GM21737 (cell line): ENCODE results near the gene AMHR2.
"Not testable (repeated sequence)": the region's sequence is repeated elsewhere in the genome, so short reads cannot be mapped to it uniquely, and the experiment has no call there.

ENCODE experiments used
- ATAC-seq: cut with Tn5 transposase; IDR thresholded peaks from one replicate; pipeline ENCODE4 v1.9.1; 2021; ENCODE audit warnings: mild to moderate bottlenecking, moderate library complexity; ENCODE audit not compliant: unreplicated experiment

AMHR2 gene

DNA sequence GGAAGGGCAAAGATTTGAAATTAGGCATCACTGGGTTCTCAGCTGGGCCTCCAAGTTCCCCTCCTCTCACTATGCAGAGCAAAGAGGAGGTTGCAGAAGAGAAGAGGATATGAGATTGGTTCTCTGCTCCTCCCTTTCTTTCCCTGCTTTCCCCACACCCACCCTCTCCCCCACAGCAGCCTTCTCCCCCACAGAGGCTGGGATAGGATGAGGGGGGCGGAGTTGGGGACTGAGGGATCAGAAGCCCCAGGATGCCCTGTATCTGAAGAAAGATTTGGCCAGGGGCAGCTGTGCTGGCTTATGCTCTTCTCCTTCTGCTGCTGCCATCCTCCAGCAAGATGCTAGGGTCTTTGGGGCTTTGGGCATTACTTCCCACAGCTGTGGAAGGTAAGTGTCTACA is at the start of gene AMHR2:
AMHR2 (plus strand) TSS at position 259 of the 400 bp plus-strand sequence; CDS start at position 339, 80 bp downstream.
- no peak for ATAC-seq

DNA sequence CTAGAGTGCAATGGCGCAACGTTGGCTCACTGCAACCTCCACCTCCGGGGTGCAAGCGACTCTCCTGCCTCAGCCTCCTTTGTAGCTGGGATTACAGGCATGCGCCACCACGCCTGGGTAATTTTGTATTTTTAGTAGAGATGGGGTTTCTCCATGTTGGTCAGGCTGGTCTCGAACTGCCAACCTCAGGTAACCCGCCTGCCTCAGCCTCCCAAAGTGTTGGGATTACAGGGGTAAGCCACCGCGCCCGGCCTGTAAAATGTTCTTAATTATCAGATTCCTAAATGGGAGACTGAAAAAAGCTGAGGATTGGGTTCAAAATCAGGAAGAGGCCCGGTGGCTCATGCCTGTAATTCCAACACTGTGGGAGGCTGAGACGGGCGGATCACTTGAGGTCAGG is 49.4 kb upstream of the AMHR2 start:
- ATAC-seq: not testable (repeated sequence)

DNA sequence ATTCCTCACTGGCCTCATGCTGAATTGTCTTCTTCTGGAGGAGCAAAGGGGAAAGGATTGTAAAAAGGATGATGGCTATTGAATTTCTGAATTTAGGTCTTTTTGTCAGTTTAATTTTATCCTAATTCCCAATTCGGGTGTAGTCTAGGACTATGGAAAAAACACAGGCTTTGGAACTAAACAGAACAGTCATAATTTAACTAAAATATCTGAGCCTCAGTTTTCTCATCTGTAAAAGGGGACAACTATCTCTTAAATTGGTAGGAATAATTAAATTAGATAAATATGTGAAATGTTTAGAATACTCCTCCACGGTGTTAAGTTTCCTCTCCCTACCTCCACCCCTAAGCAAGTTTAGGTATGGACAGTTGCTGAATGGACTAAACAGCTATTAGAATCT is 46.9 kb upstream of the AMHR2 start:
- ATAC-seq: no peak

DNA sequence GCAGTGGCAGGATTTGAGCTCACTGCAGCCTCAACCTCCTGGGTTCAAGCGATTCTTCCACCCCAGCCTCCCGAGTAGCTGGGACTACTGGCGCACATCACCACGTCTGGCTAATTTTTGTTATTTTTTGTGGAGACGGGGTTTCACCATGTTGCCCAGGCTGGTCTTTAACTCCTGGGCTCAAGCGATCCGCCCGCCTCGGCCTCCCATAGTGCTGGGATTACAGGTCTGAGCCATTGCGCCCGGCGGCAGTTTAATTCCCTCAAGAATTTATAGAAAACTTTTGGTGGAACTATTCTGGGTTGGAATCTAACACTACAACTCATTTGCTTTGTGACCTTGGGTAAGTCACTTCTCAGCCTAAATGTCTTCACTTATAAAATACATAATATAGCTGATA is 45.4 kb upstream of the AMHR2 start:
- no peak for ATAC-seq

DNA sequence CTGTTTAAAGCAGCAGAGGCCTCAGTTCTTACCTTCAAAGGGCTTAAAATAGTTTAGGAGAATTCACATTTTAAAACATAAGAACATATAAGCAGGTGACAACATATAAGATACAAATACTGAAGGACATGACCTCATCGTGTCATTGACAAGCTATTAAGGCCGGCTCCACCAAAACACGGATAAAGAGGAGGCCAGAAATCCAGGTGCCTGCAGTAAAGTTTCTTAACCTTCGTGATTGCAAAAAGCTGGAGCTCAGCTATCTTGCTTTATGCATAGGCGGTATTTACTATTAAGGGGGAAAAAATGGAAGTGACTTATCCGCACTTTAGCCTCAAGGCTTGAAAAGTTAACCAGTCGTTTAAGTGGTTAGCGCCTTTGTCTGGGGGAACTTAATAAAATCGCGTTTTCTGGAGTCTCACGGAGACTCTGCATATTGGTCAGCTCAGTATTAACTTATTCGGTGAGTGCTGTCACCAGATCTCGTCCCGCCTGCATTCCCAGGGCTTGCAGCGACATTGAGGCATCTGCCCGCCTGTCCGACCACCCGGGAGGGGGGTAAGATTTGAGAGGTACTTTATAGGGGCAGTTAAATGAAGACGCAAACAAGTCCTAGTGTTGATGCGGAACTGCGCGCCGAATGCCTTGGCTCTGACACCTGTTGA is 44.8 kb upstream of the AMHR2 start:
- peak; percentile 0 for ATAC-seq

DNA sequence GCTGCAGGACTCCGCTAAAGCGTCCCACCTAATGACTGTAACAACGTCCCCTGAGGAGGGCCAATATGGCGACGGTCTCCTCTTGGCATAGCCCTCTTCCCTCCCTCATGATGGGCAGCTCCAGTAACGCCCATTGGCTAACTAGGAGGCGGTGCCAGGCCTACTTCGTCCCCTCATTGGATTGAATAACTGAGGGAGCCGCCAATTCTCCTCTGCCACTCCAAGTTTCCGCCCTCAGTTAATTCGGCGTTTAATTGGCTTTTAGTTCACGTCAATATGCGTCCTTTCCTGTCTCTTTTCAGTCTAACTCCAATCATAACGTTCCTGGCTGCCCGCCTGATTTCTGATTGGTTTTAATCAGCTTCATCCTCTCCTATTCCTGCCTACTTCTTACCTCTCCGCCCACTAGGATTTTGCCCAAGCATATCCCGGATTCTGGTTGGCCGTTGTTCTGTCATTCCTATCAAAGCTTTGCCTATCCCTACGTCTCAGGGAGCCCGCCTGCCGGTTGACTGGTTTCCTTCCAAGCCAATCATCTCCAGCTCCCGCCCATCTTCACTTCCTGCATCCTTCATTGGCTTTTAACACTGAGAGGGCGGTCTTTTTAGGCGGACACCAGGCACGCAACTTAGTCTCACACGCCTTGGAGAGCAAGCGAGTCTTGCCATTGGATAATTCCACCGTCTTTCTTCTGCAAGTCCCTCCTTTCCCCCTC is 44.1 kb upstream of the AMHR2 start:
- peak; percentile 66 for ATAC-seq

DNA sequence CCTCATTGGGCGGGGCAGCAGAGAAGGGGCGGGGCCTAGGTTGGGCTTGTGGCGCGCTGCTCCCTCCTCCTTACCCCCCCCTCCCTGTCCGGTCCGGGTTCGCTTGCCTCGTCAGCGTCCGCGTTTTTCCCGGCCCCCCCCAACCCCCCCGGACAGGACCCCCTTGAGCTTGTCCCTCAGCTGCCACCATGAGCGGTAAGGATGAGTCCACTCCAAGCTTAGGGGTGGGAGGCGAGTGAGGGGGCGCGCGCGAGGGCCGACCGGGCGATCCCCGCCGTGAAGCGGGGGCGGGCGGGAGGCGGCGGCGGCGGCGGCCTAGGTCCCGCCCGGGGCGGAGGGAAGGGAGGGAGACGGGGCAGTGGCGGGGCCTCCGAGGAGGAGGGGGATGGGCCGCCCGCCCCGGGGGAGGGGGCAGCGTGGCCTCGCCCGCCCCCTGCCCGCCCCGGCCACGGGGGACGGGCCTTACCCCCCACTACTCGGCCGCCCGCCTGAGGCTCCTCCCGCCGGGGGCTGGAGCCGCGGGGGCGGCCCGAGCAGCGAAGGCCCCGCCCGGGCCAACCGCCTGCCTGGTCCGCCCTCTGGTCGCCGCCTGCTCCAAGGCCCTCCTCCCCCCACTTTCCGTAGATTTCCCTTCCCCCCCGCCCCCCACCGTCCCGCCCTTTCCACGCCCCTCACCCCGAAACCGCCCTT is 43.4 kb upstream of the AMHR2 start, which contains the start of gene SP1:
SP1 (plus strand) TSS at position 73 of the 690 bp plus-strand sequence; CDS start at position 189, 116 bp downstream.
- peak; percentile 38 for ATAC-seq

DNA sequence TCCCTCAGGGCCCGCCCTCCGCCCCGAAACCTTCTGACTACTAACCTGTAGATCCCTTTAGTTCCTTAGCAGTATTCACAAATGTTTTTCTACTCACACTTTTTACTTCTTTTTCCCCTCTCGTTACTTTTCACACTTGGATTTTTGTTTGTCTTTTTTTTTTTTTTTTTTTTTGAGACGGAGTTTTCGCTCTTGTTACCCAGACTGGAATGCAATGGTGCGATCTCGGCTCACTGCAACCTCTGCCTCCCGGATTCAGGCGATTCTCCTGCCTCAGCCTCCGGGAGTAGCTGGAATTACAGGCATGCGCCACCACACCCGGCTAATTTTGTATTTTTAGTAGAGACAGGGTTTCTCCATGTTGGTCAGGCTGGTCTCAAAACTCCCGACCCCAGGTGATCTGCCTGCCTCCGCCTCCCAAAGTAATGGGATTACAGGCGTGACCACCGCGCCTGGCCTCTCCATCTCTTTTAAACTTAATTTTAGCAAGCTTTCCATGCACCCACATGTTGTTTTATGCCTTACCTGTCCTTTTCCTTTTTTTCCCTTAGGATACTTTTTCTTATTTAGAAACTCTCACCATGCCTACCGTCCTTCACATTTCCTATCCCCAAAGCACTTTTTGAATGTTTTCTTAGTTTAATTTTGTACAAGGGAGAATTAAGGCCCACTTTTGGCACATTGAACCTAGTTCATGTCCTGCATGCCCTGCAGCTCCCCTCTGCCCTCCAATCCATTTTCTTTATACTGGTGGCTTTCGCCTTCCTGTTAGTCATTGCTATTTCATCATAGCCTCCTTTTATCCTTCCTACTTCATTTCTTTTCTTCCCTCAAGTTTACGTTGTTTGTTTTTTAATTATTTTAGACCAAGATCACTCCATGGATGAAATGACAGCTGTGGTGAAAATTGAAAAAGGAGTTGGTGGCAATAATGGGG is 42.6 kb upstream of the AMHR2 start:
- ATAC-seq: no peak

DNA sequence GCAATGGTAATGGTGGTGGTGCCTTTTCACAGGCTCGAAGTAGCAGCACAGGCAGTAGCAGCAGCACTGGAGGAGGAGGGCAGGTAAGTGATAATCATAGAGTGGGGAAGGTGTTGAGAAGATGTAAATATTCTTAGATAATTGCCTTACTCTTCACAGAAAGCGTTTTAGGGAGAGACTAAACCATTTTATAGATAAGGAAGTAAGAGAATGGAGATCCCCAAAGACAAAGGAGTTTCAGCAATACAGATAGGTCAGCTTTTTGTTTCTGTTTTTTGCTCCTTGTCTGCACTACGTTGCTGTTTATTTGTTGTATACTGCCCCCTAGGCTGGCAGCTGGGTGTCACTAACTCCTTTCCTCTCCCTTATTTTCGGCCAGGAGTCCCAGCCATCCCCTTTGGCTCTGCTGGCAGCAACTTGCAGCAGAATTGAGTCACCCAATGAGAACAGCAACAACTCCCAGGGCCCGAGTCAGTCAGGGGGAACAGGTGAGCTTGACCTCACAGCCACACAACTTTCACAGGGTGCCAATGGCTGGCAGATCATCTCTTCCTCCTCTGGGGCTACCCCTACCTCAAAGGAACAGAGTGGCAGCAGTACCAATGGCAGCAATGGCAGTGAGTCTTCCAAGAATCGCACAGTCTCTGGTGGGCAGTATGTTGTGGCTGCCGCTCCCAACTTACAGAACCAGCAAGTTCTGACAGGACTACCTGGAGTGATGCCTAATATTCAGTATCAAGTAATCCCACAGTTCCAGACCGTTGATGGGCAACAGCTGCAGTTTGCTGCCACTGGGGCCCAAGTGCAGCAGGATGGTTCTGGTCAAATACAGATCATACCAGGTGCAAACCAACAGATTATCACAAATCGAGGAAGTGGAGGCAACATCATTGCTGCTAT is 41.7 kb upstream of the AMHR2 start:
- ATAC-seq: no peak

DNA sequence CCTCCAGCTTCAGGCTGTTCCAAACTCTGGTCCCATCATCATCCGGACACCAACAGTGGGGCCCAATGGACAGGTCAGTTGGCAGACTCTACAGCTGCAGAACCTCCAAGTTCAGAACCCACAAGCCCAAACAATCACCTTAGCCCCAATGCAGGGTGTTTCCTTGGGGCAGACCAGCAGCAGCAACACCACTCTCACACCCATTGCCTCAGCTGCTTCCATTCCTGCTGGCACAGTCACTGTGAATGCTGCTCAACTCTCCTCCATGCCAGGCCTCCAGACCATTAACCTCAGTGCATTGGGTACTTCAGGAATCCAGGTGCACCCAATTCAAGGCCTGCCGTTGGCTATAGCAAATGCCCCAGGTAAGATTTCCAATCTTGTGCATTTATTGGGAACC is 40.4 kb upstream of the AMHR2 start:
- ATAC-seq: no peak

DNA sequence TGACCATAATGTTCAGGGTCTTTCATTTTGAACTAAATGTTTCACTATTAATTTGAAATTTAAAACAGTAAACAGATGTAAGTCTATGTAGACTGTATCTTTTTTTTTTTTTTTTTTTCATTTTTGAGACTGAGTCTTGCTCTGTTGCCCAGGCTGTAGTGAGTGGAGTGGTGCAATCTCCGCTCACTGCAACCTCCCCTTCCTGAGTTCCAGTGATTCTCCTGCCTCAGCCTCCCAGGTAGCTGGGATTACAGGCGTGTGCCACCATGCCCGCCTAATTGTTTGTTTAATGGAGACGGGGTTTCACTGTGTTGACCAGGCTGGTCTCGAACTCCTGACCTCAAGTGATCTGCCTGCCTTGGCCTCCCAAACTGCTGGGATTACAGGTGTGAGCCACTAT is 37.3 kb upstream of the AMHR2 start:
- ATAC-seq: not testable (repeated sequence)

DNA sequence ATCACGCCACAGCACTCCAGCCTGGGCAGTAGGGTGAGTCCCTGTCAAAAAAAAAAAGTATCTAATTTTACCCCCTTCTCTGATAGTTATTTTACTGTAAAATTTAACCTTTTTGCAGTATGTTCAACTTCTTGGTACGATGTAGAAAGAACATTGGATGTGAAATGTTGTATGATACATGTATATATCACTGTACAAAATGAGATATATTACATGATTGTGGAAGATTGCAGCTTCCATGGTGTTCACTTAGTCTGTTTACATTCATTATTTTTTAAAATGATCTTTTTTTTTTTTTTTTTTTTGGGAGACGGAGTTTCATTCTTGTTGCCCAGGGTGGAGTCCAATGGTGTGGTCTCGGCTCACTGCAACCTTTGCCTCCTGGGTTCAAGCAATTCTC is 34.7 kb upstream of the AMHR2 start:
- ATAC-seq: no peak

DNA sequence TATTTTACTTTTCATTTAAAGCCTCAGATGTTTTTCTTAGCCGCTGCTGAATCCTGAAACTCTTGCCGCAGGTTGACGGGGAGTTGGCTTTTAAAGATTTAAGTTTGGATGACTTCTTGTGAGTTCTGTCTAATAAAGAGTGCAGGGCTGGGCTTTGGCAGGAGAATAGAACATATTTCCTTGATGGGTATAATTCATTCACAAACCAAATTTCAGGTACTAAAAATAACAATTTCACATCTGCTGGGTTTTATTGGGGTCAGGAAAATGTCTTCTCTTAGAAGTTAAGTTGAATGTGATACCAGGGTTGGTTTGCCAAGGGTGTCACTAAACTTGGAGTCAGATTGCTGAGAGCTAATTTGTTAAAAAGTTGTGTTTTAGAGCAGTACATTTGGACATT is 34.0 kb upstream of the AMHR2 start:
- no peak for ATAC-seq

DNA sequence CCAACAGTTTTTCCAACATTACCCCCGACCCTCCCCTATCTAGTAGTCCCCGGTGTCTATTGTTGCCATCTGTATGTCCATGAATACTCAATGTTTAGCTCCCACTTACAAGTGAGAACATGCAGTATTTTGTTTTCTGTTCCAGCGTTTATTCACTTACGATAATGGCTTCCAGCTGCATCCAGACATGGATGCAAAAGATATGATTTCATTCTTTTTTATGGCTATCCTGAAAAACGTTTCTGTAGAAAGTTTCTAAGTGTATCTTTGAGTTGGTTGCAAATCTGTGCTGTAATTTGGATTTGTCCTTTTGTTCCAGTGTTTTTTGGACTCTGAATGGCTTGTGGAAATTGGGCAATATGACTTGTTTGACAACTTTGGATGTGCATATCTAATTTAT is 31.9 kb upstream of the AMHR2 start:
- ATAC-seq: no peak

DNA sequence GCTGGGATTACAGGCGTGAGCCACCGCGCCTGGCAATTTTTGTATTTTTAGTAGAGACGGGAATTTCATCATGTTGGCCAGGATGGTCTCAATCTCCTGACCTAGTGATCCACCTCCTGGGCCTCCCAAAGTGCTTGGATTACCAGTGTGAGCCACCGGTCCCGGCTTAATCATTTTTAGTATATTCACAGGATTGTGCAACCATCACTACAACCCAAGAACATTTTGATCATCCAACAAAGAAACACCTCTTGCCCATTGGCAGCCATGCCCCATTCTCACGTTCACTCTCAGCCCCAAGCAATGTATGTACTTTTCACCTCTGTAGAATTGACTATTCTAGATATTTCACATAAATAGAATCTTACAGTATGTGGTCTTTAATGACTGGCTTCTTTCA is 23.8 kb upstream of the AMHR2 start:
- ATAC-seq: no peak

DNA sequence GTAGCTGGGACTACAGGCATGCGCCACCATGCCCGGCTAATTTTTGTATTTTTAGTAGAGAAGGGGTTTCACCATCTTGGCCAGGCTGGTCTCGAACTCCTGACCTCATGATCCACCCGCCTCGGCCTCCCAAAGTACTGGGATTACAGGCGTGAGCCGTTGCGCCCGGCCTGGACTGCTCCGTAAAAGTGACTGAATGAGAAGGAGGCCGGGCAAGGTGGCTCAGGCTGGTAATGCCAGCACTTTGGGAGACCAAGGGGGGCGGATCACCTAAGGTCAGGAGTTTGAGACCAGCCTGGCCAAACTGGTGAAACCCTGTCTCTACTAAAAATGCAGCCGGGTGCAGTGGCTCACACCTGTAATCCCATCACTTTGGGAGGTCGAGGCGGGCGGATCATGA is 21.3 kb upstream of the AMHR2 start:
- not testable (repeated sequence) for ATAC-seq

DNA sequence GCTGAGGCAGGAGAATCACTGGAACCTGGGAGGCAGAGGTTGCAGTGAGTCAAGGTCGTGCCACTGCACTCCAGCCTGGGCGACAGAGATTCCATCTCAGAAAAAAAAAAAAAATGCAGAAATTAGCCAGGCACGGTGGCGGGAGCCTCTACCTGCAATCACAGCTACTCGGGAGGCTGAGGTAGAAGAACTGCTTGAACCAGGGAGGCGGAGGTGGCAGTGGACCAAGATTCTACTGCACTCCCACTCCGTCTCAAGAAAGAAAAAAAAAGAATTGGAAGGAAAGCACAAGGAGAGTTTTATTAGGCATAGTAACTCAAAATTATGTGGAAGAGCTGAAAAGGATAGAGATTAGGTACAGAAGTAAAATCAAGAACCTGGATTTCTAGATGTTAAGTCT is 20.8 kb upstream of the AMHR2 start:
- no peak for ATAC-seq

DNA sequence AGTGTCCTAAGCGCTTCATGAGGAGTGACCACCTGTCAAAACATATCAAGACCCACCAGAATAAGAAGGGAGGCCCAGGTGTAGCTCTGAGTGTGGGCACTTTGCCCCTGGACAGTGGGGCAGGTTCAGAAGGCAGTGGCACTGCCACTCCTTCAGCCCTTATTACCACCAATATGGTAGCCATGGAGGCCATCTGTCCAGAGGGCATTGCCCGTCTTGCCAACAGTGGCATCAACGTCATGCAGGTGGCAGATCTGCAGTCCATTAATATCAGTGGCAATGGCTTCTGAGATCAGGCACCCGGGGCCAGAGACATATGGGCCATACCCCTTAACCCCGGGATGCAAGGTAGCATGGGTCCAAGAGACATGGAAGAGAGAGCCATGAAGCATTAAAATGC is 12.7 kb upstream of the AMHR2 start:
- no peak for ATAC-seq

DNA sequence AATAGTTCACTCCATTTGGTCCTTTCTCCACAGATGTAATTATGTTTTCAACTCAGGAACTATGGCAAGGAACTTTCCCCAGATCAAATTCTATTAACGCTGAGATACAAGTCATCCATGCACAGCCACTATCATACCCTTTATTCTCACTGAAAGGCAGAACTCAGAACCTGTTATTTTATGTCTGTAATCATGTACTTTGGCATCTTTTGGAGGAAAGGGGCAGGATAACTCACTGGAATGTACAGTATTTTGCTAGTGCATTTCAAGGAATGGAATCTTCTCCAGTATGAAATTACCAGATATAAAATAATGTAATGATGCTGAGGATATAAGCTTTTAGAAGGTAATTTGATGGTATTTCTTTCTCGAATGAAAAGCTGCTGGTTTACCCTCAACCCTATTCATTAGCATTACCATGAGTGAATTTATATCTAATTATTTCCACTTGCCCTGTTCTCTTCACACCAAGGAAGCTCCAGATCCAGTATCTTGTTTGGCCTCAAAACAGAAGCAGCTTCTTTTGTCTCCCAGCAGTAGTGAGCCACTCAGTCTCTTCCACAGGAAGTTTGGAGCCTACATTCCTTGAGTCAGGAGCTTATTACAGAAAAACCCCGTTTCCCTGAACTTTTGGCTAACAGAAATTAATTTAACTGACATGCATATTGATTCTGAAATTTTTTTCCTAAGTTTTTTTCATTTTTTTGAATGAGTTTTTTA is 10.0 kb upstream of the AMHR2 start:
- ATAC-seq: no peak
